ENCODE results near the gene STK24. TPM values are rescaled to one million over a fixed set of nuclear protein-coding genes. Genes with fewer than 3 reads are reported as not detected.
A peak's percentile ranks its signal among the peaks of the same experiment; 100 is the strongest.

The STK24 gene
- total RNA-seq, 1 donor from 2014 or later, result 121 TPM

DNA sequence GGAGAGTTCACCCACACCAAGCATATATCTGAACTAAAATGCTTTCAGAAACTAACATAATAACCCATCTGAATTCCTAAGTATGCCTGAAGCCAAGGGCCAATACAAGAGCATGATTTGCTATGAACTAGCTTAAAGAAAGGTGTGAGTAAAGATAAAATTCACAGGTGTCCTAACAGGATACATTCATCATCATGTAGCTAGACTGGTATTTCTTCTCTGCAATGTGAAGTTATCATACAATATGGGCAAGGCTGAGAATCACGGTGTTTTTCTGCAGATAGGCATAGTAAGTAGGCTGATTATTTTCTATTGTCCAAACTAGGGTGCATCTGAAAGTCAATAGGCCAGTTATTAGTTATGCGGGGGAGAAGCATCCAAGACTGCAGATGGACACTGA is 63.1 kb downstream of the STK24 start:
- Mint-ChIP-seq H3K4me3 (peak overlapping the region; percentile 42), H3K27ac (peak overlapping the region; percentile 59), H3K36me3 (peaks cover 29% of the 10 kb centered on the region), H3K9me3 (no peaks in the 10 kb centered on the region), H3K27me3 (no peaks in the 10 kb centered on the region), H3K4me1 (ENCODE audit: unreplicated experiment) (peaks cover 39% of the 10 kb centered on the region)
- TF ChIP-seq, protein P1, sequence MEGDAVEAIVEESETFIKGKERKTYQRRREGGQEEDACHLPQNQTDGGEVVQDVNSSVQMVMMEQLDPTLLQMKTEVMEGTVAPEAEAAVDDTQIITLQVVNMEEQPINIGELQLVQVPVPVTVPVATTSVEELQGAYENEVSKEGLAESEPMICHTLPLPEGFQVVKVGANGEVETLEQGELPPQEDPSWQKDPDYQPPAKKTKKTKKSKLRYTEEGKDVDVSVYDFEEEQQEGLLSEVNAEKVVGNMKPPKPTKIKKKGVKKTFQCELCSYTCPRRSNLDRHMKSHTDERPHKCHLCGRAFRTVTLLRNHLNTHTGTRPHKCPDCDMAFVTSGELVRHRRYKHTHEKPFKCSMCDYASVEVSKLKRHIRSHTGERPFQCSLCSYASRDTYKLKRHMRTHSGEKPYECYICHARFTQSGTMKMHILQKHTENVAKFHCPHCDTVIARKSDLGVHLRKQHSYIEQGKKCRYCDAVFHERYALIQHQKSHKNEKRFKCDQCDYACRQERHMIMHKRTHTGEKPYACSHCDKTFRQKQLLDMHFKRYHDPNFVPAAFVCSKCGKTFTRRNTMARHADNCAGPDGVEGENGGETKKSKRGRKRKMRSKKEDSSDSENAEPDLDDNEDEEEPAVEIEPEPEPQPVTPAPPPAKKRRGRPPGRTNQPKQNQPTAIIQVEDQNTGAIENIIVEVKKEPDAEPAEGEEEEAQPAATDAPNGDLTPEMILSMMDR (conservative IDR thresholded peaks at IDR 0.05), result no peak
- DNase-seq (ENCODE audit: extremely low spot score, unreplicated experiment), result no peak

DNA sequence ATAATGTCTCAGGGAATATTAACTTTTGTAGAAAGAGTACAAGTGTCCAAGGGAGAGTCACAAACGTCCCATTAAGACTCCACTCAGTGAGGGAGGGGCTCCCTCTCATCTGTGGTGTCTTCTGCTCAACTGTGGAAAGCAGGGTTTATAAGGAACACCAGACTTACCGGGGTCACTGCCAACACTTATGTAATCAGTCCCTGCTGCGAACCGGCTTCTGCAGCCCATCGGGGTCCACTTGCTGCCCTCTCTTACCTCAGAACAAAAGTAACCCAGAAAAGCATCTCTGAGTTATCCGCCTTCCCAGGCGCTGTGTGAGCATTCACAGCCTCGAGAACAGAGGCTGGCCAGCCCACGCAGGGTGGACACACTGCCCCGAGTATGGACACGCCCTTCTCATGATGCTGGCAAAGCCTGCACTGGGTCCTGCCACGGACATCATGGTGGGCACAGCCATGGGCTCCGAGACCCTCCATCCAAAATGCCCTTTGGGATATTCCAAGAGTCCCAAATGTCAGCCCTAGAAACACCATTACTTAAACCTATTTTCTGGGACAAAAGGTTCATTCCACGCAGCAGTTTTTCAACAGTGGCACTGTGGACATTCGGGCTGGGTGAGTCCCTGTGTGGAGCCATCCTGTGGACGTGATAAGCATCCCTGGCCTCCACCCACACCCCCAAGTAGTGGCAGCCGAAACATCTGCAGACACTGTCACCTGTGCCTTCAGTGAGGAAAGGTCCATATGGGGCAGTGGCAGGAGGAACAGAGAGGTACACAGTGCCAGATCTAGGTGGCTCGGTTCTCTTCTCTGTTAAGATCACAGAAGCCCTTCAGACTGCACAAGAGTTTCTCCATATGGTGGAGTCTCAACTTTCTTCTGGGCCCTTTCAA is 63.9 kb downstream of the STK24 start:
- TF ChIP-seq, protein P1 (conservative IDR thresholded peaks at IDR 0.05), result no peak
- no peak for DNase-seq (ENCODE audit: extremely low spot score, unreplicated experiment)
- H3K9me3 Mint-ChIP-seq, result no peaks in the 10 kb centered on the region
- peaks cover 24% of the 10 kb centered on the region for H3K36me3 Mint-ChIP-seq
- H3K27me3 Mint-ChIP-seq, result no peaks in the 10 kb centered on the region
- peak overlapping the region; percentile 59 for H3K27ac Mint-ChIP-seq
- H3K4me1 Mint-ChIP-seq (ENCODE audit: unreplicated experiment), result peaks cover 46% of the 10 kb centered on the region
- H3K4me3 Mint-ChIP-seq, result no peak overlapping the region

DNA sequence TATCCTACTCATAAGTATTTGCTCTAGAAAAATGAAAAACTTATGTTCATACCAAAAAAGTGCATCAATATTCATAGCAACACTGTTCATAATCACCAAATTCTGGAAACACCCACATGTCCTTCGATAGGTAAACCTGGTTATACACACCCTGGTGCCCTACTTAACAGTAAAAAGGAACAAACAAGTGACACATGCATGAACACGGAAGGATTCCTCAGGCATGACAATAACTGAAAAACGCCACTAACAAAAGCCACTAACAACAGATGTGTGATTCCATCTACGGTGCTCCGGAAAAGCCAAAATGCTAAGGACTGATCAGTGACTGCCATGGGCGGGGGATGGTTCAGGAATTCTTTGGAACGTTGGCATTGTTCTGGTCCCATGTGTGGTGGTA is 65.5 kb downstream of the STK24 start:
- Mint-ChIP-seq H3K27me3 (no peaks in the 10 kb centered on the region), H3K27ac (no peak overlapping the region), H3K4me3 (no peak overlapping the region), H3K9me3 (no peaks in the 10 kb centered on the region), H3K4me1 (ENCODE audit: unreplicated experiment) (peaks cover 57% of the 10 kb centered on the region), H3K36me3 (peaks cover 20% of the 10 kb centered on the region)
- no peak for DNase-seq (ENCODE audit: extremely low spot score, unreplicated experiment)
- TF ChIP-seq, protein P1 (conservative IDR thresholded peaks at IDR 0.05), result no peak

DNA sequence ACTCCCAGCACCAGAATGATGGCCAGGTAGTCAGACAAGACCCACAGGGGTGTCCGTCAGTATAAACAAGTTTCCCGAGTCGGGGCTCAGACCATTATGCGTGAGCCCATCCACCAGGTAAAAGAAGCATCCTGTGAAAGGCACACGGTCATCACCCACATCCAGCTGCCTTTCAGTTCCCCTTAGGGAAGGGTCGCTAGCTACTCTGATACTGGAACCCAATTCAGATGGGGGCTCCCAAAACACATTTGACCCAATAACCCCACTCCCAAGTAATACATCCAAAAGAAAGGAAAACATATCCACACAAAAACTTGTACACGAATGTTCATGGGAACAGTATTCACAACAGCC is 66.8 kb downstream of the STK24 start:
- TF ChIP-seq, protein P1 (conservative IDR thresholded peaks at IDR 0.05), result no peak
- no peak for DNase-seq (ENCODE audit: extremely low spot score, unreplicated experiment)
- H3K4me3 Mint-ChIP-seq, result no peak overlapping the region
- peak overlapping the region; percentile 22 for H3K27ac Mint-ChIP-seq
- peaks cover 60% of the 10 kb centered on the region for H3K4me1 Mint-ChIP-seq (ENCODE audit: unreplicated experiment)
- peaks cover 23% of the 10 kb centered on the region for H3K36me3 Mint-ChIP-seq
- H3K9me3 Mint-ChIP-seq, result no peaks in the 10 kb centered on the region
- H3K27me3 Mint-ChIP-seq, result no peaks in the 10 kb centered on the region

DNA sequence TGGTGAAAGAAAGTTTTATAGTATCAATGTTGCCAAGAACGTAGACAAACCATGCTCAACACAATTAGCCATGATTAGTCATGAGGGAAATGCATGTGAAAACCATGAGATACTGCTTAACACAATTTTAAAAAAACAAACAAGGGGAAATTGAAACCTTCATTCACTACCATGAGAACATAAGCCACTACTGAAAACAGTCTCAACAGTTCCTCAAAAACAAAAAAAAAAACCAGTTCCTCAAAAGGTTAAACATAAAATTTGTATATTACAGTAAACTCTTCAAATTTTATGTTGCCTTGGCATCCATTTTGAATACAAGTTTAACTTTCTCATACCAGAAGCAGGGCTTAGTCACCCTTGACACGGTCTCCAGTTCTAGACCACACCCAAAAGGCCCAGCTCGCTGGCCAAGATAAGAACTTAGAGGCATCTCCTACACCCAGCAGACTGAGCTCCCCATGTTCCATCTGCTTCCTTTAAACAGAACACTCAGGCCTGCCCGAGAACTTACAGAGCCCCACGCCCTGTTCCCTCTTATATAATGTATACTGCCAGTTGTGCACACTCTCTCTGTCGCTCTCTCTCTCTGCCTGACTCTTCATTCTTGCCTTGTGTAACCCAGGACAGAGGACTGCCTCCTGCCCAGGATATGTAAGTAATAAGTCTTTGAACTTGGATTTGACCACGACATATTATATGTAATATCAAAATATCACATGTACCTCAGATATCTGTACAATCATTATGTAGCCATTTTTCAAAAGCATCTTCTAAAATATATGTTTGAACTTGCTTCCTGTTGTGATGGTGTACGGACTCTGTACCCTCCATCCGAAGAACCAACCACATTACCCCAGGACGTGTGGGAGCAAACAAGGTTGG is 67.4 kb downstream of the STK24 start:
- TF ChIP-seq, protein P1 (conservative IDR thresholded peaks at IDR 0.05), result no peak
- Mint-ChIP-seq H3K9me3 (no peaks in the 10 kb centered on the region), H3K27me3 (no peaks in the 10 kb centered on the region), H3K36me3 (peaks cover 23% of the 10 kb centered on the region), H3K27ac (peak overlapping the region; percentile 22), H3K4me3 (no peak overlapping the region), H3K4me1 (ENCODE audit: unreplicated experiment) (peaks cover 65% of the 10 kb centered on the region)
- no peak for DNase-seq (ENCODE audit: extremely low spot score, unreplicated experiment)
